Stimulated activated naive CD4-positive, alpha-beta T cell treated with Interleukin-2 at 50 U/mL for 16 hours (primary cell): ENCODE measurements around the gene RWDD1.

ENCODE experiments used
- DNase-seq: peaks from one replicate; lab custom pipeline; 2025; lab: John Stamatoyannopoulos, UW

RWDD1 gene

DNA sequence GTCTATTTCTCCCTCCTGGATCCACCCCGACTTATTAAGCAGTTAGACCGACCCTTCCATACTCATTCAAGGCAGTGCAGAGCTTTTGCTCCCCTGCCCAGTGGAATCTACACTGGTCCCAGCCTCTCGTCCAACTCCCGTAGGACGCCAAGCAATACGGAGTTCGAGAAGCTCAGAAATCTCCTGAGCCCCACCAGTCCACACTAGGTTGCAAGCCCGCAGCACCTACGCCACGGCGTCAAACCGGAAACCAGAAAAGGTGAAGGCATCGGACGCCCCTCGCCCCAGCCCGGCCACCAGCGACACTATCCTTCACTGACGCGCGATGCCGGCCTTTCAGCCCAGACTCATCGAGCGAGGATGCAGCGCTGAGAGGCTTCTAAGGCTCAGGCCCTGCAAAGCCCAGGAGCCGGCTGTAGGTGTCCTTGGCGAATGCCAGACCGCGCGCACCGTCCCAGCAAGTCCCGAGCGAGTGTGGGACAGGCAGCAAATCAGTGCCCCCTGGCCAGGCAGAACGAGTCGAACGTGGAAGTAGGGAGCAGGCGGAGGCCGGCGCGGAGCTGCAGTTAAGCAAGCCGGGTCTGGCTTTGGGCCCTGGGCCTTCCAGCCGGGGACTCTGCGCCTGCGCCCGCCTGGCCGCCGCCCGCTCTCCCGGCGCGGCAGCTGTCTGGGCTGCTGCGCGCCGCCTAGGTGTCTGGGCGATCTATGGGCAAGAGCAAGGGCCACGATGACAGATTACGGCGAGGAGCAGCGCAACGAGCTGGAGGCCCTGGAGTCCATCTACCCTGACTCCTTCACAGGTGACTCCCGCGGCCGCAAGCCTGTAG, at the start of gene RWDD1:
Gene RWDD1 (plus strand): TSS at position 649 of the 827 bp plus-strand sequence. CDS start 79 bp downstream, at position 728.
- peak; percentile 99 for DNase-seq

DNA sequence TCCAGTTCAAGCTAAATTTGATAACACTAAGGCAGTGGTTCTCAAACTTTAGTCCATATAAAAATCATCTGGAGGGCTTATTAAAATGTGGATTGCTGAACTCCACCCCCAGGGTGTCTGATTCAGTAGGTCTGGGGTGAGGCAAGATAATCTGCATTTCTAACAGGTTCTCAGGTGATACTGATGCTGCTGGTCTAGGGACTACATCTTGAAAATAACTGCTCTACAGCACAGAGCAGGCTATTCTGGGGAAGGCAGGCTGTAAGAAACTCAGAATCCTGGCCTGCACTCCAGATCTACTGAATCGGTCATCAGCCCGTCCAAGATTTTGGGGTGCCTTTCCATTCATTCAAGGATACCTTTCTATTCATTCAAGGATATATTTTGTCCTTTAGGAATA, 48.4 kb upstream of the RWDD1 start:
- DNase-seq: no peak

DNA sequence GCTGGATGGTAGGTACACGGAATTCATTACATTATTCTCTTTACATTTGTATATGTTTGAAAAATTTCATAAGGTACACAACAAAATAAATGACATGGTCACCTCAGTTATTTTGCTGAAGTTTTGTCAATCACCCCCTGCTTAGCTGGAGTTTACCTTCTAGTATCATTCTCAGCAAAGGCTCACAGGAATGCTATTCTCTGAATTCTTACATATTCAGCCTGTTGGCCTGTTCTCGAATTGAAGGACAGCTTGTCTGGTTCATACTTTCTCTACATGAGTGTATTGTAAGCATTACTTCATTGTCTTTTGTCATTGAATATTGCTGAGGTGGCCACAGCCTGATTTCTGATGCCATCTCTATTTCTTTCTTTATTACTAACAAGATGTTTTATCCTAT, 47.1 kb upstream of the RWDD1 start:
- DNase-seq: no peak

- DNase-seq: no peak
Observed at GRCh38 chr6:116528133-116528532, 43.2 kb upstream of the RWDD1 start.

DNA sequence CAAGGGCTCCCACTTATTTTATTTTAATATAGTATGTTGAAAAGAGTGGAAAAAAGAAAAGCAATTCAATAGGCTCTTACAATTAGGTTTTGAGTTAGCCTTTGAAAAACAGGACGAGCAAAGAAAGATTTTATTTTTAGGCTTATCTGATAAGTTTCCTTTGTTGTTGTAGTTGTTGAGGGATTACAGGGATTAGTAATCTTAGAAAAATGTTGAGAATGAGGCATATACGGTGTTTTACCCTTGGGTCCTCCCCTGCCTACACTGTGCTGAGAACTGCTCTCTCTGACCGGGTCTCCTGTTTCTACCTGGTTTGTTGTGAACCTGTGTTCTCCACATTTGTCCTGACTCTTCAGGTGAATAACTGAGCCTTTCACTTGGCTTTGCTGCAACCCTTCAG, 42.5 kb upstream of the RWDD1 start:
- no peak for DNase-seq

DNA sequence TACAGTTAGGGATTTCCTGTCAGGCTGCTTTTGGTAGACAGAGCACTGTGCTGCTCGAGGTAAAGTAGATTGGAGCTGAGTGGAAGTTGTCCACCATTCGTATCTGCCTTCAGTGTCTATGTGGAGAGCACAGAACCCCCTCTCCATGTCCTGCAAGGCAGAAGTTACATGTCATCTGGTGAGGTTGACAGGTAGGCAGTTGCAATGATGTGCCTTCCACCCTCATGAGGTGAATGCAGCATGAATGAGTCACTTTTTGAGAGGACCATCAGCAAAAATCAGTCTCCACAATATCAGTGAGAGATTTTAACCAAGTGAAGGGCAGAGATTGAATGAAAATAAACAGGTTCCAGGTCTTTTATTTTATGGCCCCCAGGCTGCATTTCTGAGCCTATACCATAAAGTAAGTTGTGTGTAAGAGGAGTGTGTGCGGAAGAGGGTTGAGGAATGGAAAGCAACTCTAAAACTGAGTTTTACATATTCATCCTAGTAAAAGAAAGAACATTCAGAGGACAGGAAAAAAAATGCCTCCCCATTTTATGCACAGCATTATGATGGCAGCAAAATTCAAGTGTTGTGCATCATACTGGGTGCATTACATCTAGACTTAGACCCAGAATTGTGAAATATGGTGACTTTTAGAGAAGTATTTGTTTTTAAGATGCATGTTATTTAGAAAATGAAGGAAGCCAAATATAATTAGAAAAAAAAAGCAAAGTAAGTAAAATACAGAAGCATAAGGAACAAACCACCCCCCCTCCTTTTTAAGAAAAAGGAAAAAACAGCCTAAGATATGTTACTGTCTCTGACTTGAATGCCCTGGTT, 41.6 kb upstream of the RWDD1 start:
- no peak for DNase-seq

- no peak for DNase-seq
Observed at GRCh38 chr6:116530436-116530835, 40.9 kb upstream of the RWDD1 start.

DNA sequence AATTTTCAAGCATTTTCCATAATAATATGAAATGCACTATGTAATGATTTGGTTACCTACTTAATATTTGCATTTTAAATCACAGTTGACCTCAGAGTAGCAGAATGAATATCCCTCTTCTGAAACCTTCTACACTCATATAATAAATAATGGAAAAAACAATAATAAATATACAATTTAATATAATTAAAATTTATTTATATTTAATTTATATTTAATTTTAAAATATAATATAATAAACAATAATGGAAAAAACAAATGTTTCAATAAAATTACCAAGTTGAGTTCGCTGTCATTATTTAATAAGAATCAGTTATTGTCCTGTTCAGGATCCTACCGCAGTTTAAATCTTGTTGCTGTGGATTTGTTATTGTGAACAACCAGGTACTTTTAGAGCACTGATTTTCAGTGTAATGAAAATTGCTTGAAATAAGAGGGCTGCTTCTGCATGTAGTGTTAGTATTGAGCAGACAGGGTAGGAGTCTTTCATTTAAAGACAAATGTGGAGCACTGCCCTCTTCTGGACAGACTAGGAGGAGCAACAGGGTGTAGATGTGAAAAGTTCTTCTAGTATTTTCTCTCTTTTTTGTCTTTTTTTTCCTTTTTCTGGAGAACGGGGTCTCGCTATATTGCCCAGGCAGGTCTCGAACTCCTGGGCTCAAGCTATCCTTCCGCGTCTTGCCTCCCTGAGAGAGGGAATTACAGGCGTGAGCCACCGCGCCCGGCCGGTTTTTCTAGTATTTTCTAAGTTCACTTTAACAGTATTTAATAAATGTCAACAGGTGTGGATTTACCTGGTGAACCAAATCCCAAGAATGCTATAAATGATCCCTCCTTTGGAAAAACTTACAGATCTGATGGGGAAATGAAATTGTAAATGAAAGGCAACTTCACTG, 39.4 kb upstream of the RWDD1 start:
- DNase-seq: peak; percentile 36

DNA sequence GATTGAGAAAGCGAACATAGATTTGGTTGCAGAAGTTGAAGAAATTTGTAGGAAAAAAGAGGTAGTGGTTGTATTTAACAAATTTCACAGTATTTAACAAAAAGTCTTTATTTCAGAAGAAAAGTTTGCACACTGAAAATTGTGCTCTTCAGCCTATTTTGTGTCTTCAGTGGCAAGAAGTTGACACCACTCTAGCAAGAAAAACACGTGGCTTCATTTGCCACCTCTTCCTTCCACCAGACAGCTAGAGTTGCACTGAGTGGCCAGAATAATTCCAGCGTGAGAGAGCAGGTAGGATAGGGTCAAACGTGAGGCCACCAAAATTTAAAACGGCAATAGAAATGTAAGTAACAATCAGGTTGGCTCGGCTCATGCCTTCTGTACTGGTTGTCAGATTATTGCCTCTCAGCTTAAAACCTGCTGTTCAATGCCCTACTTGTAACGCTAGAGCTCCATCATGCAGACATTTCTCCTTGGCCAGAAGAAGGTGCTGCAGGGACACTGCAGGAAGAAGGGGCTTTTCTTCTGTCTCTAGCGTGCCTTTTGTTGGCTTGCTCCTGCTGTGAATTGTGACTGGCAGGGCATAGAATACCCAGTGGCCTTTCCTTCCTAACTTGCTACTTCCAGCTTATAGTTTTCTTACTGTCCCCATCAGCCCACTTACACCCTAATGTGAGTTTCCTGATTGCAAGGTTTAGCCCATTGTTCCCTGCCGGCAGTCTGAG, 37.9 kb upstream of the RWDD1 start:
- DNase-seq: no peak

GRCh38 chr6:116535109-116535508, 36.2 kb upstream of the RWDD1 start:
- no peak for DNase-seq

DNA sequence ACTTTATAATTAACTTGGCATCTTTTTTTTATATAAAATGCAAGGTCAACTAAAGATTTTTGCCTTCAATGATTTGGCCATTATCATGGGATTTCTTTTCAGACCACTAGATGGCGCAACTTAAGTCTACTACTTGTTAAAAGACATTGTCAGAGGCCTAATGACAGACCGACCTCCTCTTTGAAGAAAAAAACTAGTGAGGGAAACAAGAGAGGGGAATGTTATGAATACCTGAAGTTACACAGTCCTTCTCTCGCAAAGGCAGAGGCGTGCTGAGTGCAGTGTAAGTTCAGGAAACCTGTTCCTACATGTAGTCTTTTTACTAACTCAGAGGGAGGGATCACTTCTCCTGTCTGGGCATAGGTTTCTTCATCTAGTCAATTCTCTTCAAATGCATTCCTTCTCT, 35.1 kb upstream of the RWDD1 start:
- DNase-seq: no peak

- no peak for DNase-seq
Observed at GRCh38 chr6:116542426-116542825, 28.9 kb upstream of the RWDD1 start.

GRCh38 chr6:116543149-116543548, 28.2 kb upstream of the RWDD1 start:
- no peak for DNase-seq

- no peak for DNase-seq
Observed at GRCh38 chr6:116545651-116546050, 25.7 kb upstream of the RWDD1 start, which contains the start of gene TRAPPC3L. Gene TRAPPC3L (minus strand): TSS chr6:116545684. CDS start chr6:116545514, 170 bp downstream.

DNA sequence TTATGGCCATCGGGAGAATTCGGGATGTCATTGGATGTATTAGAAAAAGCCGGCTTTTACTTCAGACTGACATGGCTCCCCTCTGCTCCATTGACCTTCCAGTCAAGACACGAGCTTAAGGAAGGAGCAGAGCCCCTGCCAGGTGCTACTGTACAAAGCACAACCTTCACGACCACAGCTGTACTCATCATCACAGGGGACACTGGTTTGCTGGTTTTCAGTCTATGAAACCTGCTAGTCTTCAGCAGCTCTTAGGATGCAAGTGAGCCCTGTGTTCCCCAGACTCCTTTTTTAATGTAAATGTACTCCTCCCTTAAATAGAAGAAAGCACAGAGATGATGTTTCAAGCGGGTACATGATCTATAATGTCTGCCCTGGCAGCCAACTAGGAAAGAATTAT, 23.9 kb upstream of the RWDD1 start:
- DNase-seq: no peak

DNA sequence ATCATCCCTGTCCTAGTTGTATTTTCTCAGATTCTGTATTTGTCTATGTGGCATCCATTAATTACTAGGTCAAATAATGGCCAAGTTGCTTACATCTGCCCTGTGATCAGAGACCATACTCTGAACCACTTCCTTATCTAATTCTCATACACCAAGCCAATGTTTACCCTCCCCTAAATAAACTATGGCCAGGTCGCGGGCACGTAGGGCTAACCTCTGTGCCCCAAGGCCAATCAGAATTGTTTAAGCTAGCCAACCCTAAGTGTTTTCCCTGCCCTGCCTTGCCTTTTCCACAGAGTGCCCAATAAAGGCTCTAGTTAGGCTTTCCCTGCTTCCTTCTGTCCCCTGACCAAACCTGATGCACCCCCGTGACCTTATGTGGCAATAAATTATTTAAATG, 20.5 kb upstream of the RWDD1 start:
- DNase-seq: no peak

GRCh38 chr6:116553451-116553850, 17.9 kb upstream of the RWDD1 start, which contains the start of gene CALHM4:
Gene CALHM4 (plus strand): TSS chr6:116553751. CDS start chr6:116553794, 43 bp downstream.
- DNase-seq: no peak

DNA sequence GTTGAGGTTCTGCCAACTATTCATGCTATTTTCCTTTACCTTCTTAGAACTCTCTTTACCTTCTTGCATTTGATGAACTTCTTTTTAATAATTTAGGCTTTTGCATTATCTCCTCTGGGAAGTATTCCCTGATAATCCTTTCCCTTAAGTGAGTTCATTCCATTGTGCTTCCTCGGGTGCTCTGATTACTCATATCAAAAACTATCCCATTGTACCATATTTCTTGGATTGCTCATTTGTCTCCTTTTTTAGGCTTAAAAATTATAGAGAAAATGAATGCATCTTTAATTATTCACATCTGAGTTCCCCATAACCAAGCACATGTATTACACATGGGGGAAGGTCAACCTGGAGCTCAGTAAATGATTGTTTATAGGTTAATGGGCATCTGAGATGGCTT, 15.2 kb upstream of the RWDD1 start:
- DNase-seq: no peak

DNA sequence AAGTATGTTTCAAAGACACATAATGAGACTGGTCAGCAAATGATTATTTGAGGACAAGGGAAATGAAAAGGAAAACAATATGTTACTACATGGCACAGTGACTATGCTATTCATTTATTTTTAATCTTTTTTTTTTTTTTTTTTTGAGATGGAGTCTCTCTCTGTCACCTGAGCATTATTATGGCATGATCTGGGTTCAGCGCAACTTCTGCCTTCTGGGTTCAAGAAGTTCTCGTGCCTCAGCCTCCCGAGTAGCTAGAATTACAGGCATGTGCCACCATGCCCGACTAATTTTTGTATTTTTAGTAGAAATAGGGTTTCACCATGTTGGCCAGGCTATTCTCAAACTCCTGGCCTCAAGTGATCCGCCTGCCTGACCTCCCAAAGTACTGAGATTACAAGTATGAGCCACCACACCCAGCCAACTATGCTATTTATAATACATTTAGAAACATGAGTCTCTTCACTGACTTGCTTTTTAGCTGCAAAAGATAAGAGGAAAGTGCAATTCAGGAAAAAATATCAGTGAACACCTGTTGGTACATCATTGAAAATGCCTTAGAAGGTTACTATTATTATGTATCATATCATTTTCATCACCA, 14.4 kb upstream of the RWDD1 start:
- DNase-seq: no peak

- no peak for DNase-seq
Observed at GRCh38 chr6:116557893-116558292, 13.4 kb upstream of the RWDD1 start.

DNA sequence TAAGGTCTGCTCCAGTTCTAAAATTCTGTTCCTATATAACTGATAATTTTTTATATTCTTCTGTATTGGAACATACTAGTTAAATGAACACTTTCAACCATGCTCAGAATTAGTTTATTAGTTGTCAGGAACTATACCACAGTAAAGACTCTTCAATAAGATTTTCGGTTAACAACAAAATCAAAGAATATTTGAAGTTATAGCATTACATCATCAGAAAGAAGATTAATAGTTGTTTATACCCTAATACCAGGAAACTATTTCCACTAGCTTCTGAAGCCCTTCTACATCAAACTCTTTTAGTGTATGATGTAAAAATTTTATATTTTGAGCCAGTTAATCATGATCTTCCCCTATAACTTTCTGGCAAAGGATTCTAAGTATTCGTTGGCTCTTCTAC, 11.2 kb upstream of the RWDD1 start:
- DNase-seq: no peak
